Suprapubic skin (tissue), 4 donors: Measurements from ENCODE around the gene CDCA5.

Experiments used
- CTCF ChIP-seq, 2 donors: fragments of 200-600 bp in 1 of 2; fragments of 450-650 bp in 1 of 2; sonication (generic) in 1 of 2; IDR thresholded peaks; one replicate each; pipeline ENCODE4 v1.5.1; 2016 to 2019; ENCODE audit warnings: antibody characterized with exemption in 2 of 2, mild to moderate bottlenecking in 1 of 2, moderate library complexity in 1 of 2
- EP300 ChIP-seq: sonication (generic); formaldehyde crosslinking; IDR thresholded peaks from one replicate; pipeline ENCODE4 v1.6.1; 2017; ENCODE audit warnings: antibody characterized with exemption
- POLR2A ChIP-seq, 2 donors: fragments of 450-650 bp; IDR thresholded peaks; one replicate each; pipeline ENCODE4 v1.6.1; 2017; ENCODE audit warnings: antibody characterized with exemption in 2 of 2, mild to moderate bottlenecking in 2 of 2, moderate library complexity in 2 of 2
- POLR2AphosphoS5 ChIP-seq, 3 donors: sonication (generic); formaldehyde crosslinking; IDR thresholded peaks; one replicate each; pipeline ENCODE4 v1.6.1; 2017; ENCODE audit warnings: antibody characterized with exemption in 3 of 3

GRCh38 chr11:65113839-65114238 is 30.0 kb upstream of the CDCA5 start:
- no peak for TF ChIP-seq CTCF (IDR thresholded peaks at IDR 0.05)
- no peak for TF ChIP-seq EP300
- TF ChIP-seq POLR2A (IDR thresholded peaks at IDR 0.05) = no peak
- no peak for TF ChIP-seq POLR2AphosphoS5 (IDR thresholded peaks at IDR 0.05)
